Adrenal gland (tissue), 19 donors: Measurements from ENCODE around the gene EXD2. TPM values are rescaled to one million over a fixed set of nuclear protein-coding genes. Genes with fewer than 3 reads are reported as not detected.

Source experiments
- DNase-seq, 7 donors: peaks; one replicate each; pipeline ENCODE4 v3.0.0-alpha.2; 2019 to 2020
- H3K27ac ChIP-seq, 5 donors: fragments of 200-600 bp; sonication (generic) in 4 of 5; 1 replicate in 3 of 5; 2 replicates in 2 of 5; pipeline versions ENCODE4 v1.5.1 to v1.8.0; 2016 to 2020; ENCODE audit warnings: mild to moderate bottlenecking in 1 of 5
- H3K27me3 ChIP-seq: fragments of 200-600 bp; 2 replicates; pipeline ENCODE4 v1.8.0; 2021
- H3K36me3 ChIP-seq, 2 donors: fragments of 200-600 bp; replicated peaks in 1 of 2; 1 replicate in 1 of 2; 2 replicates in 1 of 2; pipeline versions ENCODE4 v1.5.1 to v1.8.0; 2018 to 2022
- H3K4me1 ChIP-seq, 2 donors: fragments of 200-600 bp; replicated peaks in 1 of 2; 1 replicate in 1 of 2; 2 replicates in 1 of 2; pipeline versions ENCODE4 v1.5.1 to v1.8.0; 2018 to 2021
- H3K4me3 ChIP-seq, 4 donors: fragments of 200-600 bp; sonication (generic) in 3 of 4; one replicate each; pipeline ENCODE4 v1.5.1; 2016 to 2018
- H3K9me3 ChIP-seq, 3 donors: fragments of 200-600 bp; sonication (generic) in 1 of 3; replicated peaks in 1 of 3; 1 replicate in 2 of 3; 2 replicates in 1 of 3; pipeline versions ENCODE4 v1.5.1 to v1.8.0; 2016 to 2021
- CTCF ChIP-seq, 6 experiments: fragments of 450-650 bp in 4 of 6; fragments of 200-600 bp in 2 of 6; sonication (generic) in 1 of 6; IDR thresholded peaks; 1 replicate in 5 of 6; 2 replicates in 1 of 6; pipeline versions ENCODE4 v1.5.1 to v1.8.0; 2016 to 2021; ENCODE audit warnings: antibody characterized with exemption in 6 of 6, mild to moderate bottlenecking in 2 of 6, moderate library complexity in 1 of 6
- POLR2A ChIP-seq, 2 donors: fragments of 450-650 bp; IDR thresholded peaks; one replicate each; pipeline ENCODE4 v1.6.1; 2017; ENCODE audit warnings: antibody characterized with exemption in 2 of 2, mild to moderate bottlenecking in 2 of 2, moderate library complexity in 1 of 2
- WGBS, 4 donors: extraction: QIAGEN DNeasy Blood & Tissue Kit in 2 of 4; methylation state at CpG; one replicate each; pipeline versions ENCODE4 v1.1.5 to v1.1.7; 2013 to 2017; 5-methylcytosine and 5-hydroxymethylcytosine counted together
- intact Hi-C, 2 donors: fragments of 100-400 bp; cut with DNase I; formaldehyde crosslinking; loops; one replicate each; pipeline versions ENCODE4 v1.14.1 to v1.15.0; 2022 to 2023
- long read RNA-seq, 10 donors: library from polyadenylated mRNA in 3 of 10; unstranded in 2 of 10; stranded (forward) in 1 of 10; transcript quantifications; one replicate each; pipeline ENCODE4 v2.0.0 and lab custom pipeline, GENCODE V29; 2021 to 2026
- polyA plus RNA-seq, 3 donors: library from polyadenylated mRNA; stranded (reverse); fragments of 200-250 nt in 2 of 3; fragments of 350-450 nt in 1 of 3; fragmentation: Illumina TruSeq in 1 of 3; extraction: RNeasy Lipid Tissue Mini Kit (QIAGEN cat#74804) in 1 of 3; gene quantifications; one replicate each; pipeline ENCODE4 v1.2.3, GENCODE V29; 2013 to 2014
- total RNA-seq, 9 donors: library from RNA; depleted of rRNA in 4 of 9; stranded (reverse); fragments of >200 nt in 4 of 9; fragments of 120-200 nt in 1 of 9; fragmentation: NEBNext Ultra II Directional in 1 of 9; extraction: Animal tissue kit (Norgen Biotek cat#: 25700) in 1 of 9; gene quantifications; one replicate each; pipeline versions ENCODE4 v1.1.0 to v1.2.4, GENCODE V29; 2013 to 2023
- donor health status: healthy with polysubstance abuse.
- donor health status: Bipolar disorder and iron deficiency.
- donor health status: DM: yes; HTN: yes; CAD: no.
- donor health status: DM: no; HTN: no; CAD: no.
- donor health status: DM: no; HTN: no; CAD: no.
- donor health status: DM: yes; HTN: yes; CAD: no.

The EXD2 gene
- total RNA-seq (10 to 100 TPM; 11.2 to 23.0 (median 17.0) TPM), polyA plus RNA-seq (10 to 100 TPM in 1 of 3 donors, 1 to 10 TPM in 2; 6.4 to 13.0 (median 9.0) TPM)
- long read RNA-seq, donor 1, full-length matches to known transcripts, result 2 of 2 reads
- long read RNA-seq, donor 1, partial matches to known transcripts, result 0 of 2 reads
- long read RNA-seq, donor 1, other reads (novel, unspliced or antisense), result 0 of 2 reads
- long read RNA-seq, donor 2, partial matches to known transcripts, result 0 of 1 reads
- long read RNA-seq, donor 2, other reads (novel, unspliced or antisense), result 0 of 1 reads
- long read RNA-seq, donor 3, full-length matches to known transcripts, result 1 of 6 reads
- long read RNA-seq, donor 3, partial matches to known transcripts, result 5 of 6 reads
- long read RNA-seq, donor 3, other reads (novel, unspliced or antisense), result 0 of 6 reads
- long read RNA-seq, donor 4, partial matches to known transcripts, result 2 of 7 reads
- long read RNA-seq, donor 4, other reads (novel, unspliced or antisense), result 5 of 7 reads
- long read RNA-seq, donor 5, partial matches to known transcripts, result 4 of 30 reads
- long read RNA-seq, donor 5, other reads (novel, unspliced or antisense), result 19 of 30 reads
- long read RNA-seq, donor 6, partial matches to known transcripts, result 1 of 5 reads
- long read RNA-seq, donor 6, other reads (novel, unspliced or antisense), result 4 of 5 reads
- long read RNA-seq, donor 7, result 0 reads
- long read RNA-seq, donor 8, full-length matches to known transcripts, result 1 of 1 reads
- long read RNA-seq, donor 8, partial matches to known transcripts, result 0 of 1 reads
- long read RNA-seq, donor 8, other reads (novel, unspliced or antisense), result 0 of 1 reads
- long read RNA-seq, donor 9, partial matches to known transcripts, result 0 of 1 reads
- long read RNA-seq, donor 9, other reads (novel, unspliced or antisense), result 0 of 1 reads
- long read RNA-seq, donor 10, partial matches to known transcripts, result 10 of 11 reads
- long read RNA-seq, donor 10, other reads (novel, unspliced or antisense), result 0 of 11 reads

GRCh38 chr14:69191340-69192111 lies at the start of gene EXD2:
EXD2 (plus strand) TSS chr14:69191498; CDS start chr14:69209471, 17,973 bp downstream.
- peak within 1 kb of the TSS; percentile 43 to 90 (median 80) for H3K4me3 ChIP-seq
- DNase-seq, result peak; percentile 86 to 95 (median 90)

DNA sequence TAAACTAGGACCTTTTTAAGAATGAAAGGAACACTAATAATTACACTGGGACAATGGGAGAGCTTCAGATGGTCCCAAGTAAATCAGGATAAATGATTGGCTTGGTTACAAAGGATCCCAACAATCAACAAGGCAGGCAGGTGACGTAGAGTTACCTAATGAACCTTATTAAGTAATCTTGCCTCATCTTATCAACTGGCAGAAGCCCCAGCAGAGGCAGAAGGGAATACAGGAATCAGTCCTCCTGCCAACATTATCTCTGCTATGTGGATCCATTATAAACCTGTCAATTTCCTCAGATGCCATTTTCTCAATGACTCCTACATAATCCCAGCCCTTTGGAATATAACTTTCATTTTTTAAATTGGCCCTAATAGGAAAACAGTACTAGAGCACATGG lies 49.7 kb upstream of the EXD2 start:
- Histone ChIP-seq H3K27ac (no peak overlapping the region), H3K36me3 (no peaks in the 10 kb centered on the region), H3K4me1 (peaks cover 25 to 39% of the 10 kb centered on the region in 2 donors), H3K9me3 (no peaks in the 10 kb centered on the region), H3K27me3 (no peaks in the 10 kb centered on the region), H3K4me3 (no peak overlapping the region)
- TF ChIP-seq POLR2A (IDR thresholded peaks at IDR 0.05) (no peak), CTCF (IDR thresholded peaks at IDR 0.05) (no peak)
- 67 to 75% (median 70%) methylated on average over 1 of the region's 1 CpG for WGBS, 4 donors
- no peak for DNase-seq
- intact Hi-C loops, result no loop called here

More at GRCh38 chr14:69191340-69192111, at the start of gene EXD2:
- Histone ChIP-seq H3K9me3 (no peaks in the 10 kb centered on the region), H3K36me3 (no peaks in the 10 kb centered on the region), H3K4me1 (peaks cover 0 to 10% of the 10 kb centered on the region in 2 donors), H3K27me3 (no peaks in the 10 kb centered on the region), H3K27ac (peak within 1 kb of the TSS in 3 of 5 donors; percentile 65 to 87 (median 65))
- intact Hi-C loops, result no loop called here
- 0 to 1% (median 0%) methylated on average over 20 to 58 of the region's 58 CpGs for WGBS, 4 donors
- TF ChIP-seq CTCF (IDR thresholded peaks at IDR 0.05) (peak in 1 of 6 experiments; percentile 14), POLR2A (IDR thresholded peaks at IDR 0.05) (peak; percentile 43 to 84)

GRCh38 chr14:69142101-69142500 lies 49.2 kb upstream of the EXD2 start:
- H3K4me3 ChIP-seq, result no peak overlapping the region
- intact Hi-C loops, result no loop called here
- H3K36me3 ChIP-seq, result no peaks in the 10 kb centered on the region
- no peaks in the 10 kb centered on the region for H3K27me3 ChIP-seq
- no peak for TF ChIP-seq POLR2A (IDR thresholded peaks at IDR 0.05)
- TF ChIP-seq CTCF (IDR thresholded peaks at IDR 0.05), result no peak
- DNase-seq, result no peak
- no peaks in the 10 kb centered on the region for H3K9me3 ChIP-seq
- H3K4me1 ChIP-seq, result peaks cover 25 to 43% of the 10 kb centered on the region in 2 donors
- WGBS, 4 donors, result 87 to 92% (median 91%) methylated on average over 5 of the region's 5 CpGs
- H3K27ac ChIP-seq, result no peak overlapping the region
